DOHH2 (cell line): ENCODE results near the gene TSHZ2.

Source experiments
- EZH2phosphoT487 ChIP-seq: fragments of 200-600 bp; sonication (generic); IDR thresholded peaks from 2 replicates; pipeline ENCODE4 v1.6.1; 2017; ENCODE audit warnings: borderline replicate concordance, mild to moderate bottlenecking, antibody characterized with exemption, low read length, moderate library complexity, mixed read lengths
- TF ChIP-seq, protein P1 (sequence below): fragments of 200-600 bp; sonication (generic); IDR thresholded peaks from one replicate; pipeline ENCODE4 v1.5.1; 2014; ENCODE audit warnings: antibody characterized with exemption, mild to moderate bottlenecking, low read depth, low read length; ENCODE audit not compliant: poor library complexity, severe bottlenecking

DNA sequence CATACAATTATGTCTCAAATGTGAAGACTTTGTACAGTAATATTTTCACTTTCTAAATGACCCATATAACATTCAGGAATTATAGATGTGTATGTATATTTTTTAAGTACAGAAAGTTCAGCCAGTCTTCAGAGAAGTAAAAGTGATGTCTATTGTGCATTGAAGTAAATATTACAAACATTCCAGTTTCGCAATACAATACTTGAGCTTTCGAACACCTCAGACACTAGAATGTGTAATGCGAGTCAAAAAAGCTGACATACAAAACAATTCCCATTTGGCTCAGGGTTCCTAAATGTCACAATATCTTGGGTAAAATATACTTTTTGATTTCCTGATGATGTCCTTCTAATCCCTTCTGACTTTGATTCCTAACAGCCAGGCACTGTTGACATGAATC lies 520.1 kb downstream of the TSHZ2 start:
- TF ChIP-seq, protein P1, sequence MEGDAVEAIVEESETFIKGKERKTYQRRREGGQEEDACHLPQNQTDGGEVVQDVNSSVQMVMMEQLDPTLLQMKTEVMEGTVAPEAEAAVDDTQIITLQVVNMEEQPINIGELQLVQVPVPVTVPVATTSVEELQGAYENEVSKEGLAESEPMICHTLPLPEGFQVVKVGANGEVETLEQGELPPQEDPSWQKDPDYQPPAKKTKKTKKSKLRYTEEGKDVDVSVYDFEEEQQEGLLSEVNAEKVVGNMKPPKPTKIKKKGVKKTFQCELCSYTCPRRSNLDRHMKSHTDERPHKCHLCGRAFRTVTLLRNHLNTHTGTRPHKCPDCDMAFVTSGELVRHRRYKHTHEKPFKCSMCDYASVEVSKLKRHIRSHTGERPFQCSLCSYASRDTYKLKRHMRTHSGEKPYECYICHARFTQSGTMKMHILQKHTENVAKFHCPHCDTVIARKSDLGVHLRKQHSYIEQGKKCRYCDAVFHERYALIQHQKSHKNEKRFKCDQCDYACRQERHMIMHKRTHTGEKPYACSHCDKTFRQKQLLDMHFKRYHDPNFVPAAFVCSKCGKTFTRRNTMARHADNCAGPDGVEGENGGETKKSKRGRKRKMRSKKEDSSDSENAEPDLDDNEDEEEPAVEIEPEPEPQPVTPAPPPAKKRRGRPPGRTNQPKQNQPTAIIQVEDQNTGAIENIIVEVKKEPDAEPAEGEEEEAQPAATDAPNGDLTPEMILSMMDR = no peak
- TF ChIP-seq EZH2phosphoT487 = no peak
